GM18907 (cell line): Measurements from ENCODE around the gene PRPF19.

Experiments used
- ATAC-seq: cut with Tn5 transposase; IDR thresholded peaks from one replicate; pipeline ENCODE4 v1.9.1; 2021; ENCODE audit warnings: mild to moderate bottlenecking, moderate library complexity; ENCODE audit not compliant: unreplicated experiment

PRPF19 gene

GRCh38 chr11:60847281-60847680, 59.1 kb downstream of the PRPF19 start:
- no peak for ATAC-seq

DNA sequence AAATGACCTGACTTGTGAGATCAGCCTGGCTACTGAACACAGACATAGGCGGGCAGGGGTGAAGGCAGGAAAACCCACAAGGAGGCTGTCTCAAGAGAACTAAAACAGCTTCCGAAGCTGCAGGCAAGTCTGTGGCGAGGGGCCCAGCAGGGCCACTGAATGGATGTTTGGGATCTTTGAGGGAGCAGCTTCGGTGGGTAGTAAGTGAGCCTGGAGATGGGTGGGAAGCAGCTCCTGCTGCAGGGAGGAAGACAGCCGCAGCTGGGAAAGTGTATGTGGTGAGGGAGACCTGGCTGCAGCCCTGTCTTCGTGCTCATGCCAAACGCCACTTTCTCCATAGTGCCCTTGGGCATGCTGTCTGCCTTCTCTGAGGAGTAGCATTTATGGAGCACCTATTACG, 61.0 kb downstream of the PRPF19 start:
- no peak for ATAC-seq

GRCh38 chr11:60844870-60845221, 61.5 kb downstream of the PRPF19 start:
- no peak for ATAC-seq

DNA sequence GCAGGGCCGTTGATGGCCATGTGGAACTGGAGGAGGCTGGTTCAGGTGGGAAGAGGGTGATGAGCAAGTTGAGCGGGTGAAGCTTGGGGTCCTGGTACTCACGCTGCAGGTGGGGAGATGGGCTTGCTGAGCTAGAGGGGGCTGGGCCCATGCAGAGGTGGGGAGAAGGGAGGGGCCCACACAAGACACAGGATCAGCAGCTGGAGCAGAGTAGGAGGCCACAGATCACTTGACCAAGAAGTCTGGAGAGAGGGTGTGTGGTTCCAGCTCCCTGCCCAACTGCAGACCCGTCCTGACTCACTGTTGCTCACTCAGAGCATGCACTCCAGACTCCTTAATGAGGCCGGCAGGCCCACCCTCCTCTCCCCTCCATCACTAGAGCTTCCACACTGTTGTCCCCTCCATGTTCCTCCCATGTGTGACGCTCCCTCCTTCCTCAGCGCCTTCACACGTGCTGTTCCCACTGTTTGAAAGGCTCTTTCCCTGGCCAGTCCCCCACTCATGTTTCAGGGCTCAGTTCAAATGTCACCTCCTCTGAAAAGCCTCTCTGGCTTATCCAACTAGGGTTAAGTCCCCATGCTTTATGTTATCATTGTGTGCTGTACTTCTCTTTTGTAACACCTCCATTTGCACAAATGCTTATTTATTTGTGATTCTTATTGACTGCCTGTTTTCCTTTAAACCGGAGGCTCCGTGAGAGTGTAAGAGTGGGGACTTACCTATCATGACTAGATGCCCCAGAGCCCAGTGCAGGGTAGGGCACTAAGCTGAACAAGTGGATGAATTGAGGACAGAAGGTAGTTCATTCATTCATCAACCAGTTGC, 62.1 kb downstream of the PRPF19 start:
- no peak for ATAC-seq

- peak; percentile 1 for ATAC-seq
Measured at GRCh38 chr11:60842668-60843600, 63.5 kb downstream of the PRPF19 start.

- peak; percentile 80 for ATAC-seq
Measured at GRCh38 chr11:60841797-60842667, 64.4 kb downstream of the PRPF19 start, which contains the start of gene CCDC86. TSS of gene CCDC86 (plus strand) at chr11:60842113. CDS start at chr11:60842125, 12 bp downstream.
